ENCODE results near the gene DNER.
"Not testable (repeated sequence)": the region's sequence is repeated elsewhere in the genome, so short reads cannot be mapped to it uniquely, and the experiment has no call there.

Gene DNER

DNA sequence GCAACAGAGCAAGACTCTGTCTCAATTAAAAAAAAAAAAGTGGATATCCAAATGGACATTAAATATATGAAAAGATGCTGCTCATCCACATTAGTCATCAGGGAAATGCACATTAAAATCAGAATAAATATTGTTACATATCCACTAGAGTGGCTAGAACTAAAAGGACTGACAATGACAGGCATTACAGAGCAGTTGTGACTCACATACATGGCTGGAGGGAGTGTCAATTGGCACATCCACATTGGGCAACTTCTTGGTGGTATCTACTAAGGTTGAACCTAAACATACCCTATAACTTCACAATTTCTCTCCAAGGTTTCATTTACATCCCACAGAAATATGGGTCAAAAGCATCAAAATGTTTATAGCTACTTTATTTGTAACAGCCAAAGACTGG, 14.0 kb upstream of the DNER start:
- no peak for DNase-seq (ENCODE audit: extremely low read depth, low read depth)
- TF ChIP-seq, protein P1, sequence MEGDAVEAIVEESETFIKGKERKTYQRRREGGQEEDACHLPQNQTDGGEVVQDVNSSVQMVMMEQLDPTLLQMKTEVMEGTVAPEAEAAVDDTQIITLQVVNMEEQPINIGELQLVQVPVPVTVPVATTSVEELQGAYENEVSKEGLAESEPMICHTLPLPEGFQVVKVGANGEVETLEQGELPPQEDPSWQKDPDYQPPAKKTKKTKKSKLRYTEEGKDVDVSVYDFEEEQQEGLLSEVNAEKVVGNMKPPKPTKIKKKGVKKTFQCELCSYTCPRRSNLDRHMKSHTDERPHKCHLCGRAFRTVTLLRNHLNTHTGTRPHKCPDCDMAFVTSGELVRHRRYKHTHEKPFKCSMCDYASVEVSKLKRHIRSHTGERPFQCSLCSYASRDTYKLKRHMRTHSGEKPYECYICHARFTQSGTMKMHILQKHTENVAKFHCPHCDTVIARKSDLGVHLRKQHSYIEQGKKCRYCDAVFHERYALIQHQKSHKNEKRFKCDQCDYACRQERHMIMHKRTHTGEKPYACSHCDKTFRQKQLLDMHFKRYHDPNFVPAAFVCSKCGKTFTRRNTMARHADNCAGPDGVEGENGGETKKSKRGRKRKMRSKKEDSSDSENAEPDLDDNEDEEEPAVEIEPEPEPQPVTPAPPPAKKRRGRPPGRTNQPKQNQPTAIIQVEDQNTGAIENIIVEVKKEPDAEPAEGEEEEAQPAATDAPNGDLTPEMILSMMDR (IDR thresholded peaks at IDR 0.05; ENCODE audit: low read depth, low read length): no peak

DNA sequence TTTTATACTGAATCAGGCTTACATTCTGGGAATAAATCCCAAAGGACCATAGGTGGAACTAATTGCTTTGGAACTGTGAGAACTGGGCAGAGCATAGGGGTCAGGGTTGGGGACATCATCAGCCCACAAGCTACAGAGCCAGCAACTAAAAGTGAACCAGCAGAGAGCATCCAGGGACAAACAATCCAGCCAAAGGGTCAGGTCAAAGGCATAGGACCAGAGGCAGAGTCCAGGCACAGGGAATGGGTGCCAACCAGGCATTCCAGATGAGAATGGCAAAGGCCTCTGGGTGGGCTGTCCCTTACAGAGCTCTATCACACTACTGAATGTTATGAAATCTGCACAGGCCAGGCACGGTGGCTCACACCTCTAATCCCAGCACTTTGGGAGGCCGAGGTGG, 12.3 kb upstream of the DNER start:
- TF ChIP-seq, protein P1 (IDR thresholded peaks at IDR 0.05; ENCODE audit: low read depth, low read length): no peak

DNA sequence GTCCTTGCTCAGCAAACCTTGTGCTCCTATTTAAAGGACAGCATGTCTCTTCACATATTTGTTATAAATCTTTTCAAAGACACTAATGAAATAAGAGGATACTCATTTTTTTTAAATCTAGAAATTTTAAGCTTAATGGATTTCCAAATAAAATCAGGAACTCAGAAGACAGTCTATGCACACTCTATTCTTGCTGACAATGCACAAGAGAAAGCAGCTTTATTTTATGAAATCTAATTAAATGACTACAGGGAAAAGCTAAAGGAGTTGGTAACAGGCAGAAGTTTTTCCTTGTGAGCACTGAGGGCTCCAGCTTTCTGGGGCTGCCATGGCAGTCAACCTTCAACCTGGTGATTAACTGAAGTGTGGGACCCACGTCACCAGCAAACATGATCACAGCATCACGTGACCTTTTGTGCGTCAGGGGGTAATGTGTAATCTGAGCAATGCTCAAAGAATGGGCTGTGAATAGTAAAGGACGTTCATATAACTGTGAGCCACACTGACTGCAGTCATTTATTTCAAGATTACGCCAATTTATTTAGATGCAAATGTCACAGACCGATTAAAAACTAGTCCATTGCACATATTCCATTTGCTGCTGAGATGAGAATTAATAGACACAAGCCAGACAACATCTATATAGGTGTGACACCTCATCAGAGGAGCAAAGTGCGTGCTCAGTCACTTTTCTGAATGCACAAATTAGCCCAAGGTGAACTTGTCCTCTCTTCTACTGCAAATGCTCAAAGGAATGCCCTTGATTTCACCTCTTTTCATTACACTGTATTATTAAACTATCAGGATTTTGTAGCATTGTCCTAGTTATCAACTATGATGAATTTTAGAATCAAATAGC, 11.6 kb upstream of the DNER start:
- TF ChIP-seq, protein P1 (IDR thresholded peaks at IDR 0.05; ENCODE audit: low read depth, low read length): no peak
- DNase-seq (ENCODE audit: extremely low read depth, low read depth): peak; percentile 7

More for the DNA sequence above, 12.3 kb upstream of the DNER start:
- DNase-seq (ENCODE audit: extremely low read depth, low read depth): no peak

DNA sequence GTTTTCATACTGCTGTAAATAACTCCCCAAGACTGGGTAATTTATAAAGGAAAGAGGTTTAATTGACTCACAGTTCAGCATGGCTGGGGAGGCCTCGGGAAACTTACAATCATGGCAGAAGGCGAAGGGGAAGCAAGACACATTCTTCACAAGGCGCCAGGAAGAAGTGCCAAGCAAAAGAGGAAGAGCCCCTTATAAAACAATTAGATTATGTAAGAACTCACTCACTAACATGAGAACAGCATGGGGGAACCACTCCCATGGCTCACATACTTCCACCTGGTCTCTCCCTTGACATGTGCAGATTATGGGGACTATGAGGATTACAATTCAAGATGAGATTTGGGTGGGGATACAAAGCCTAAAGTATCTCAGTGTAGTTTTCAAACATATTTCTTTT, 8.8 kb upstream of the DNER start:
- not testable (repeated sequence) for DNase-seq (ENCODE audit: extremely low read depth, low read depth)

DNA sequence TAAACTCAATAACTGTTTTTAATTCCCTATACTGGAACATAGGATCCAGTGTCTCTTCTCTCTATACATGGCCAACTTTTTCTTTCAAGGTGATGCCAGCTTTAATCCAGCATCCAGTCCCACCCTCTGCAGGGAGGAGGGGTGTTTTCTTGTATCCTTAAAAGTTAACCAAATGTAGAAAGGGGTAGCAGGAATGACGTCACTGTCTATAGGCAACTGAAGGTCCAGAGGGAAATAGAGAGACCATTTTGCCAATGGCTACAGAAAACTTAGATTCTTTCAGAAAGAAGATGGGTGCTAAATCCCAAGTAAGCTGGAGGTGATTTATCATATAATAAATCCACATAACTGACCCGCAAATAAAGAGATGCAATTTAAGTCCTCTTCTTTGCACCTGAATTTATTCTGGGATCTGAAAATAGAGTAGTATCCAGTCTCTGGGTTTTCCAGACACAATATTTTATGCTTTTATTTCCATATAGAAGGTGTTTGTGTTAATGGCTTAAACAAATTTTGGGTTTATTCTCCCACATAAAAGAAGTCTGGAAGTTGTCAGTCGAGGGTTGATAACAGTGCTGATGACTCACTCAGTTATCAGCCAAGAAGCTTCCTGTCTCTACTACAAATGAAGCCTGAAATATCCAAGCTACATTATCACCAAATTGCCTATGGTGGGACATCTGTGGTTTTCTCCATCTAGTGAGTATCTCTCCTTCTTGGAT, 5.7 kb upstream of the DNER start:
- TF ChIP-seq, protein P1 (IDR thresholded peaks at IDR 0.05; ENCODE audit: low read depth, low read length): no peak
- no peak for DNase-seq (ENCODE audit: extremely low read depth, low read depth)

DNA sequence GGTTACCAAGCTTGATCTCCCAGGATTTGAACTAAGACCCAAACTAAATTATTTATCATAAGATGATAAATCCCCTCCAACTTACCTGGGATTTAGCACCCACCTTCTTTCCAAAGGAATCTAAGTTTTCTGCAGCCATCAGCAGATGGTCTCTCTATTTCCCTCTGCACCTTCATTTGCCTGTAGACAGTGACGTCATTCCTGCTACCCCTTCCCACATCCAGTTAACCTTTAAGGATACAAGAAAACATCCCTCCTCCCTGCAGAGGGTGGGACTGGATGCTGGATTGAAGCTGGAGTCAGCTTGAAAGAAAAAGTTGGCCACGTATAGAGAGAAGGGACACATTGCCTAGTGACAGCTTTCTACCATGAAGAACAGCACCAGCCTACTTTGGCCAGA, 3.7 kb upstream of the DNER start:
- no peak for DNase-seq (ENCODE audit: extremely low read depth, low read depth)
- TF ChIP-seq, protein P1 (IDR thresholded peaks at IDR 0.05; ENCODE audit: low read depth, low read length): no peak

DNA sequence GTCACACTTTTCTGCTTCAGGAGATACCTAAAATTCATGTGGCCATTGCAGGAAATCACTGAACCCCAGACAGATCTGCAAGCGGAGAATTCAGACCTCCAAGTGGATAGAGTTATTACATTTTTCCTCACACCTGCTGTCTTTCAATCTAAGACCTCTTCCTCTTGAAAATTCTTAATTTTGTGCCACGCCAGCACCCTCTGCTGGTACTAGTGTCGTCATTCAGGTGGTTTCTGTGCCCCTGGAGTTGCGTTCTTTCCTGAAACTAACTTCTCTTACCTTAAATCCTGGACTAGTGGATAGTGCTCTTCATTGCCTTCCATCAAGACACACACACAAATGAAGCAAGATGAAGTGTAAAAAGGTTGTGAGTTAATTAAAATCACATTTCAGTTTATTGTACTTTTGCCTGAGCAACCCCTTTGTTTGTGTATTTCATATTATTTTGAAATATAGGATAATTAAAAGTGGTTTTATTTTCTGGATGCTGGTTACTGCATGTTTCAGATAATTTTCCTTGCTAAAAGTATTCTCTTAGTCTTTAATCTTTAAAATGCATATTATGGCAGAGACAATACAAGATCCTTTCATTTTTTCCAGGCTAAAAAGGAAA, 1.6 kb upstream of the DNER start:
- TF ChIP-seq, protein P1 (IDR thresholded peaks at IDR 0.05; ENCODE audit: low read depth, low read length): peak; percentile 18
- DNase-seq (ENCODE audit: extremely low read depth, low read depth): no peak
